Spleen (tissue), 11 donors: ENCODE results near the gene SMPX. TPM values are rescaled to one million over a fixed set of nuclear protein-coding genes. Genes with fewer than 3 reads are reported as not detected.

ENCODE experiments used
- DNase-seq: peaks from one replicate; pipeline ENCODE4 v3.0.0-alpha.2; 2020
- H3K27ac ChIP-seq, 8 donors: fragments of 200-600 bp; sonication (generic) in 7 of 8; 1 replicate in 4 of 8; 2 replicates in 4 of 8; pipeline versions ENCODE4 v1.5.0 to v1.8.0; 2016 to 2021; ENCODE audit warnings: inconsistent platforms in 4 of 8, mild to moderate bottlenecking in 4 of 8, moderate library complexity in 1 of 8
- H3K27me3 ChIP-seq, 7 donors: fragments of 200-600 bp; sonication (generic) in 6 of 7; replicated peaks in 1 of 7; 1 replicate in 4 of 7; 2 replicates in 3 of 7; pipeline versions ENCODE4 v1.5.0 to v1.8.0; 2016 to 2021; ENCODE audit warnings: inconsistent platforms in 3 of 7, mild to moderate bottlenecking in 1 of 7
- H3K36me3 ChIP-seq, 6 donors: fragments of 200-600 bp; sonication (generic) in 5 of 6; 1 replicate in 4 of 6; 2 replicates in 2 of 6; pipeline versions ENCODE4 v1.5.0 to v1.8.0; 2016 to 2021; ENCODE audit warnings: inconsistent platforms in 2 of 6
- H3K4me1 ChIP-seq, 6 donors: fragments of 200-600 bp; sonication (generic) in 5 of 6; 1 replicate in 3 of 6; 2 replicates in 3 of 6; pipeline versions ENCODE4 v1.5.0 to v1.8.0; 2016 to 2021; ENCODE audit warnings: inconsistent platforms in 3 of 6
- H3K4me3 ChIP-seq, 8 donors: fragments of 200-600 bp; sonication (generic) in 7 of 8; 1 replicate in 4 of 8; 2 replicates in 4 of 8; pipeline versions ENCODE4 v1.5.0 to v1.8.0; 2016 to 2021; ENCODE audit warnings: inconsistent platforms in 4 of 8, mild to moderate bottlenecking in 4 of 8, moderate library complexity in 2 of 8
- H3K9me3 ChIP-seq, 8 donors: fragments of 200-600 bp; sonication (generic) in 7 of 8; 1 replicate in 4 of 8; 2 replicates in 4 of 8; pipeline versions ENCODE4 v1.5.0 to v1.8.0; 2016 to 2021; ENCODE audit warnings: inconsistent platforms in 4 of 8
- CTCF ChIP-seq, 11 experiments: fragments of 200-600 bp in 7 of 11; fragments of 450-650 bp in 4 of 11; sonication (generic) in 4 of 11; IDR thresholded peaks in 8 of 11; conservative IDR thresholded peaks in 3 of 11; 1 replicate in 7 of 11; 2 replicates in 4 of 11; pipeline versions ENCODE4 v1.4.0 to v1.8.0; 2016 to 2021; ENCODE audit warnings: antibody characterized with exemption in 11 of 11, inconsistent platforms in 4 of 11, mild to moderate bottlenecking in 1 of 11
- POLR2A ChIP-seq, 3 donors: fragments of 450-650 bp; IDR thresholded peaks; one replicate each; pipeline ENCODE4 v1.5.1; 2017; ENCODE audit warnings: antibody characterized with exemption in 3 of 3, mild to moderate bottlenecking in 1 of 3
- POLR2AphosphoS5 ChIP-seq, 3 donors: sonication (generic); formaldehyde crosslinking; IDR thresholded peaks; one replicate each; pipeline ENCODE4 v1.5.1; 2017; ENCODE audit warnings: antibody characterized with exemption in 3 of 3
- WGBS, 5 donors: extraction: QIAGEN DNeasy Blood & Tissue Kit in 3 of 5; methylation state at CpG; one replicate each; pipeline versions ENCODE4 v1.1.5 to v1.1.7; 2013 to 2018; 5-methylcytosine and 5-hydroxymethylcytosine counted together
- intact Hi-C: fragments of 100-400 bp; cut with DNase I; formaldehyde crosslinking; loops from one replicate; pipeline ENCODE4 v1.15.0; 2023; ENCODE audit warnings: low total_unique reads
- polyA plus RNA-seq, 3 donors: library from polyadenylated mRNA; stranded (reverse); fragments of 200-250 nt; gene quantifications; one replicate each; pipeline ENCODE4 v1.2.1, GENCODE V29; 2013
- total RNA-seq, 7 donors: library from RNA; depleted of rRNA in 3 of 7; stranded (reverse); fragments of >200 nt in 3 of 7; fragmentation: NEBNext Ultra II Directional in 4 of 7; extraction: Animal tissue kit (Norgen Biotek cat#: 25700) in 4 of 7; gene quantifications; one replicate each; pipeline versions ENCODE4 v1.1.0 to v1.2.1, GENCODE V29; 2016 to 2021
- donor health status: healthy with polysubstance abuse.
- donor health status: DM: no; HTN: no; CAD: no; lungs with moderate emphysema.
- donor health status: DM: no; HTN: no; CAD: no.
- donor health status: Bipolar disorder and iron deficiency.
- donor health status: healthy.
- donor health status: DM: no; HTN: no; CAD: no.
- donor health status: DM: yes; HTN: yes; CAD: no.

SMPX gene
- total and polyA plus RNA-seq, 10 donors = 0.15 TPM; not detected in 9

GRCh38 chrX:21770631-21771321 is 12.9 kb upstream of the SMPX start:
- H3K27ac ChIP-seq = no peak overlapping the region
- WGBS, 5 donors = 72 to 93% (median 83%) methylated on average over 8 to 10 of the region's 10 CpGs

GRCh38 chrX:21766101-21766500 is 8.2 kb upstream of the SMPX start:
- Histone ChIP-seq H3K9me3 (no peaks in the 10 kb centered on the region), H3K27me3 (peaks cover 0 to 6% (median 0%) of the 10 kb centered on the region in 7 donors), H3K36me3 (no peaks in the 10 kb centered on the region), H3K27ac (no peak overlapping the region), H3K4me3 (no peak overlapping the region), H3K4me1 (no peaks in the 10 kb centered on the region)
- TF ChIP-seq POLR2AphosphoS5 (IDR thresholded peaks at IDR 0.05) (no peak), CTCF (IDR thresholded peaks at IDR 0.05 in 8 of 11, conservative IDR thresholded peaks at IDR 0.05 in 3 of 11) (no peak), POLR2A (IDR thresholded peaks at IDR 0.05) (no peak)
- DNase-seq = no peak
- intact Hi-C loops = no loop called here

More at GRCh38 chrX:21770631-21771321, 12.9 kb upstream of the SMPX start:
- Histone ChIP-seq H3K4me3 (no peak overlapping the region), H3K27me3 (peaks cover 0 to 6% (median 0%) of the 10 kb centered on the region in 7 donors), H3K36me3 (no peaks in the 10 kb centered on the region), H3K4me1 (no peaks in the 10 kb centered on the region), H3K9me3 (no peaks in the 10 kb centered on the region)
- TF ChIP-seq CTCF (IDR thresholded peaks at IDR 0.05 in 8 of 11, conservative IDR thresholded peaks at IDR 0.05 in 3 of 11) (no peak), POLR2A (IDR thresholded peaks at IDR 0.05) (no peak), POLR2AphosphoS5 (IDR thresholded peaks at IDR 0.05) (no peak)
- DNase-seq = no peak
- intact Hi-C loops = no loop called here

- peaks cover 0 to 6% (median 0%) of the 10 kb centered on the region in 7 donors for H3K27me3 ChIP-seq
- DNase-seq = no peak
- no peaks in the 10 kb centered on the region for H3K9me3 ChIP-seq
- H3K27ac ChIP-seq = no peak overlapping the region
- no peak overlapping the region for H3K4me3 ChIP-seq
- H3K36me3 ChIP-seq = no peaks in the 10 kb centered on the region
- no peak for TF ChIP-seq CTCF (IDR thresholded peaks at IDR 0.05 in 8 of 11, conservative IDR thresholded peaks at IDR 0.05 in 3 of 11)
- no peak for TF ChIP-seq POLR2AphosphoS5 (IDR thresholded peaks at IDR 0.05)
- no peak for TF ChIP-seq POLR2A (IDR thresholded peaks at IDR 0.05)
- no peaks in the 10 kb centered on the region for H3K4me1 ChIP-seq
- WGBS, 5 donors = 70 to 88% (median 78%) methylated on average over 3 of the region's 3 CpGs
- intact Hi-C loops = no loop called here
Observed at GRCh38 chrX:21764008-21764407, 6.1 kb upstream of the SMPX start.

- no peak for TF ChIP-seq POLR2AphosphoS5 (IDR thresholded peaks at IDR 0.05)
- no peak for TF ChIP-seq POLR2A (IDR thresholded peaks at IDR 0.05)
- no peak for TF ChIP-seq CTCF (IDR thresholded peaks at IDR 0.05 in 8 of 11, conservative IDR thresholded peaks at IDR 0.05 in 3 of 11)
- 38 to 83% (median 77%) methylated on average over 1 of the region's 1 CpG for WGBS, 5 donors
- no peaks in the 10 kb centered on the region for H3K4me1 ChIP-seq
- H3K36me3 ChIP-seq = no peaks in the 10 kb centered on the region
- H3K27ac ChIP-seq = no peak overlapping the region
- no peak for DNase-seq
- H3K9me3 ChIP-seq = no peaks in the 10 kb centered on the region
- H3K4me3 ChIP-seq = no peak overlapping the region
- intact Hi-C loops = no loop called here
- H3K27me3 ChIP-seq = no peaks in the 10 kb centered on the region
Observed at GRCh38 chrX:21758488-21758887, 572 bp upstream of the SMPX start.
